ENCODE measurements around the gene RGS8.
"Not testable (repeated sequence)": the region's sequence is repeated elsewhere in the genome, so short reads cannot be mapped to it uniquely, and the experiment has no call there.

Gene RGS8

DNA sequence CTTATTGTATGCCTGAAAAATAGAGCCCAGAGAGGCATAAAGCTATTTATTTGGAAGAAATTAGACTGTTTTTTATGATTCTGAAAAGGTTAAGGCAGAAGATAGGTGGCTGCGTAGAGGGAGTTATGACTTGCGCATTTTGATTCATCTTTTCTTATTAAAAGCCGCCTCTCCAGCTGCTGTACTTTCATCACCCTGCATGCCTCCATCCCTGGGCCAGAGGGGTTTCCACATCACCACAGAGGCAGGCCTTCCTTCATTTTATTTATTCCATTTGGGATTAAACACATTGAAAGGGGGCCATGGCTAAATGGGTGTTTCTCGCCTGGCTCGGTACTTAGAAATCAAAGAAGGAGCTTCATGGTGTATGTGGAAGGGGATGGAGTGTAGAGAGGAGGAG, 14.6 kb upstream of the RGS8 start:
- peak overlapping the region; percentile 49 for H3K9ac ChIP-seq (ENCODE audit: low read length)
- H2BK5ac ChIP-seq (ENCODE audit: low read depth, low read length, poor library complexity, severe bottlenecking): no peak overlapping the region
- no peak overlapping the region for H4K8ac ChIP-seq (ENCODE audit: low read length)
- no peaks in the 10 kb centered on the region for H3K4me1 ChIP-seq (ENCODE audit: control insufficient read depth, insufficient read depth, low read depth, low read length)
- H3K18ac ChIP-seq (ENCODE audit: low read depth in 1 of 2, low read length in 2 of 2): no peak overlapping the region
- H3K36me3 ChIP-seq (ENCODE audit: control insufficient read depth in 1 of 2, insufficient read depth in 2 of 2, low read depth in 1 of 2, low read length in 2 of 2): no peaks in the 10 kb centered on the region
- H3K14ac ChIP-seq (ENCODE audit: low read length in 2 of 2): no peak overlapping the region
- no peak overlapping the region for H2BK120ac ChIP-seq (ENCODE audit: low read depth, low read length)
- no peak overlapping the region for H3K27ac ChIP-seq (ENCODE audit: low read length, poor library complexity, severe bottlenecking)
- no peak overlapping the region for H3K4me2 ChIP-seq (ENCODE audit: low read length, poor library complexity, severe bottlenecking)
- peak overlapping the region in 1 of 2 experiments; percentile 69 for H3K23ac ChIP-seq (ENCODE audit: low read length in 2 of 2)
- no peak for DNase-seq
- H3K4me3 ChIP-seq (ENCODE audit: insufficient read depth in 1 of 2, low read depth in 1 of 2, low read length in 2 of 2): no peak overlapping the region
- no peak overlapping the region for H2AK5ac ChIP-seq (ENCODE audit: low read length, severe bottlenecking)
- H3K9me3 ChIP-seq (ENCODE audit: control insufficient read depth, low read length): no peaks in the 10 kb centered on the region
- H3K27me3 ChIP-seq (ENCODE audit: control insufficient read depth in 1 of 2, insufficient read depth in 1 of 2, low read length in 2 of 2): peaks cover 0 to 10% of the 10 kb centered on the region in 2 experiments
- no peak overlapping the region for H2AFZ ChIP-seq (ENCODE audit: low read depth, low read length)
- H2BK15ac ChIP-seq (ENCODE audit: low read depth, poor library complexity, severe bottlenecking): no peak overlapping the region
- no peaks in the 10 kb centered on the region for H3K79me1 ChIP-seq (replicated peaks; ENCODE audit: low read length, poor library complexity, severe bottlenecking)
- no peak overlapping the region for H4K91ac ChIP-seq (ENCODE audit: low read length)
- H2BK12ac ChIP-seq (ENCODE audit: low read length in 2 of 2): no peak overlapping the region
- no peak overlapping the region for H3K4ac ChIP-seq (ENCODE audit: low read depth in 1 of 2, low read length in 2 of 2)
- WGBS: 96% methylated on average over 5 of the region's 5 CpGs

DNA sequence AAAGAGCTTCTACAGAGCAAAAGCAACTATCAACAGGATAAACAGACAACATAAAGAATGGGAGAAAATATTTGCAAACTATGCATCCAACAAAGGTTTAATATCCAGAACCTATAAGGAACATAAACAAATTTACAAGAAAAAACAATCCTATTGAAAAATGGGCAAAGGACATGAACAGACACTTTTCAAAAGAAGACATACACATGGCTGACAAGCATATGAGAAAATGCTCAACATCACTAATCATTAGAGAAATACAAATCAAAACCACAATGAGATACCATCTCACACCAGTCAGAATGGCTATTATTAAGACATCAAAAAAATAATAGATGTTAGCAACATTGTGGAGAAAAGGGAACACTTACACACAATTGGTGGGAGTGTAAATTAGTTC, 8.8 kb upstream of the RGS8 start:
- H3K36me3 ChIP-seq (ENCODE audit: control insufficient read depth in 1 of 2, insufficient read depth in 2 of 2, low read depth in 1 of 2, low read length in 2 of 2); H3K14ac ChIP-seq (ENCODE audit: low read length in 2 of 2); H3K4me2 ChIP-seq (ENCODE audit: low read length, poor library complexity, severe bottlenecking); H2BK5ac ChIP-seq (ENCODE audit: low read depth, low read length, poor library complexity, severe bottlenecking); H3K4me1 ChIP-seq (ENCODE audit: control insufficient read depth, insufficient read depth, low read depth, low read length); H3K27ac ChIP-seq (ENCODE audit: low read length, poor library complexity, severe bottlenecking); H2BK12ac ChIP-seq (ENCODE audit: low read length in 2 of 2); H2BK15ac ChIP-seq (ENCODE audit: low read depth, poor library complexity, severe bottlenecking); H4K8ac ChIP-seq (ENCODE audit: low read length); DNase-seq; H3K9me3 ChIP-seq (ENCODE audit: control insufficient read depth, low read length); H3K9ac ChIP-seq (ENCODE audit: low read length); H4K91ac ChIP-seq (ENCODE audit: low read length); H3K23ac ChIP-seq (ENCODE audit: low read length in 2 of 2); H2BK120ac ChIP-seq (ENCODE audit: low read depth, low read length); H2AK5ac ChIP-seq (ENCODE audit: low read length, severe bottlenecking); H3K4ac ChIP-seq (ENCODE audit: low read depth in 1 of 2, low read length in 2 of 2); H3K79me1 ChIP-seq (replicated peaks; ENCODE audit: low read length, poor library complexity, severe bottlenecking); H3K4me3 ChIP-seq (ENCODE audit: insufficient read depth in 1 of 2, low read depth in 1 of 2, low read length in 2 of 2); H2AFZ ChIP-seq (ENCODE audit: low read depth, low read length); H3K18ac ChIP-seq (ENCODE audit: low read depth in 1 of 2, low read length in 2 of 2); H3K27me3 ChIP-seq (ENCODE audit: control insufficient read depth in 1 of 2, insufficient read depth in 1 of 2, low read length in 2 of 2): not testable (repeated sequence)

DNA sequence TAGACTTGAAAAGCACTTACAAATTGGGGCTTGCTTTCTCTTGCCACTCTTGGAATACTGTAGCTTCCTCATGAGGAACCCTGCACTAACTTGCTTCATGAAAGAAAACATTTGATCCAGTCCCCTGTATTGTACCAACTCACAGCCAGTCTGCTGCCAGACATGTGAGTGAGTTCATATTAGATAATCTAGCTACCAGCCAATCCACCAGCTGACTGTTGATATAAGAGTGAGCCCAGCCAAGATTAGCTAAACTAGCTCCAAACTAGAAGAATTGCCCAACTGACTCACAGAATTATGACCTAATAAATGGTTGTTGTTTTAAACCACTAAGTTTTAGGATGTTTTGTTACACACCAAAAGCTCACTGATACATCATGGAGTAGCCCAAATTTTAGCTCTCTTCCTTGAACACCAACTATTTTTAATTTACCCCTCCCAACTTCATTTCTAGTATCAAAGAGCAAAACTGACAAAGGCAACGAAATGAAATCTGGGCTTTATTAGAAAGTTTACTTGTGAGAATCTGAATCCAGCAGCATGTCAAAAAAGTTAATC, 6.6 kb upstream of the RGS8 start:
- Histone ChIP-seq H3K36me3 (ENCODE audit: control insufficient read depth in 1 of 2, insufficient read depth in 2 of 2, low read depth in 1 of 2, low read length in 2 of 2) (no peaks in the 10 kb centered on the region), H3K14ac (ENCODE audit: low read length in 2 of 2) (no peak overlapping the region), H2AK5ac (ENCODE audit: low read length, severe bottlenecking) (no peak overlapping the region), H4K91ac (ENCODE audit: low read length) (no peak overlapping the region), H3K9ac (ENCODE audit: low read length) (no peak overlapping the region), H2BK15ac (ENCODE audit: low read depth, poor library complexity, severe bottlenecking) (no peak overlapping the region), H2BK12ac (ENCODE audit: low read length in 2 of 2) (no peak overlapping the region), H3K23ac (ENCODE audit: low read length in 2 of 2) (no peak overlapping the region), H3K4me3 (ENCODE audit: insufficient read depth in 1 of 2, low read depth in 1 of 2, low read length in 2 of 2) (no peak overlapping the region), H2BK120ac (ENCODE audit: low read depth, low read length) (no peak overlapping the region), H3K27me3 (ENCODE audit: control insufficient read depth in 1 of 2, insufficient read depth in 1 of 2, low read length in 2 of 2) (peaks cover 4 to 14% of the 10 kb centered on the region in 2 experiments), H2BK5ac (ENCODE audit: low read depth, low read length, poor library complexity, severe bottlenecking) (no peak overlapping the region), H3K9me3 (ENCODE audit: control insufficient read depth, low read length) (peaks cover 6% of the 10 kb centered on the region), H3K27ac (ENCODE audit: low read length, poor library complexity, severe bottlenecking) (no peak overlapping the region), H3K18ac (ENCODE audit: low read depth in 1 of 2, low read length in 2 of 2) (no peak overlapping the region), H3K4me1 (ENCODE audit: control insufficient read depth, insufficient read depth, low read depth, low read length) (no peaks in the 10 kb centered on the region), H3K4ac (ENCODE audit: low read depth in 1 of 2, low read length in 2 of 2) (no peak overlapping the region), H2AFZ (ENCODE audit: low read depth, low read length) (no peak overlapping the region), H3K4me2 (ENCODE audit: low read length, poor library complexity, severe bottlenecking) (no peak overlapping the region), H3K79me1 (replicated peaks; ENCODE audit: low read length, poor library complexity, severe bottlenecking) (no peaks in the 10 kb centered on the region), H4K8ac (ENCODE audit: low read length) (no peak overlapping the region)
- no peak for DNase-seq
- no CpG with 5 or more reads among the region's 1 CpG for WGBS

- H3K23ac ChIP-seq (ENCODE audit: low read length in 2 of 2): no peak overlapping the region
- H3K27ac ChIP-seq (ENCODE audit: low read length, poor library complexity, severe bottlenecking): no peak overlapping the region
- no peak overlapping the region for H2BK15ac ChIP-seq (ENCODE audit: low read depth, poor library complexity, severe bottlenecking)
- no peak overlapping the region for H2BK12ac ChIP-seq (ENCODE audit: low read length in 2 of 2)
- H3K79me1 ChIP-seq (replicated peaks; ENCODE audit: low read length, poor library complexity, severe bottlenecking): no peaks in the 10 kb centered on the region
- no peak overlapping the region for H2AFZ ChIP-seq (ENCODE audit: low read depth, low read length)
- H3K4ac ChIP-seq (ENCODE audit: low read depth in 1 of 2, low read length in 2 of 2): no peak overlapping the region
- 79% methylated on average over 8 of the region's 8 CpGs for WGBS
- no peaks in the 10 kb centered on the region for H3K4me1 ChIP-seq (ENCODE audit: control insufficient read depth, insufficient read depth, low read depth, low read length)
- H3K27me3 ChIP-seq (ENCODE audit: control insufficient read depth in 1 of 2, insufficient read depth in 1 of 2, low read length in 2 of 2): peaks cover 4 to 35% of the 10 kb centered on the region in 2 experiments
- no peak overlapping the region for H2BK5ac ChIP-seq (ENCODE audit: low read depth, low read length, poor library complexity, severe bottlenecking)
- no peak overlapping the region for H3K4me3 ChIP-seq (ENCODE audit: insufficient read depth in 1 of 2, low read depth in 1 of 2, low read length in 2 of 2)
- no peak overlapping the region for H2AK5ac ChIP-seq (ENCODE audit: low read length, severe bottlenecking)
- no peak overlapping the region for H3K18ac ChIP-seq (ENCODE audit: low read depth in 1 of 2, low read length in 2 of 2)
- no peak overlapping the region for H3K14ac ChIP-seq (ENCODE audit: low read length in 2 of 2)
- no peak overlapping the region for H4K8ac ChIP-seq (ENCODE audit: low read length)
- no peak overlapping the region for H4K91ac ChIP-seq (ENCODE audit: low read length)
- DNase-seq: no peak
- H2BK120ac ChIP-seq (ENCODE audit: low read depth, low read length): no peak overlapping the region
- peaks cover 5% of the 10 kb centered on the region for H3K9me3 ChIP-seq (ENCODE audit: control insufficient read depth, low read length)
- no peak overlapping the region for H3K4me2 ChIP-seq (ENCODE audit: low read length, poor library complexity, severe bottlenecking)
- no peak overlapping the region for H3K9ac ChIP-seq (ENCODE audit: low read length)
- no peaks in the 10 kb centered on the region for H3K36me3 ChIP-seq (ENCODE audit: control insufficient read depth in 1 of 2, insufficient read depth in 2 of 2, low read depth in 1 of 2, low read length in 2 of 2)
Measured at GRCh38 chr1:182688436-182689205, 4.2 kb upstream of the RGS8 start.

Measured in mesenchymal stem cell (in vitro differentiated cells and primary cell).